Measurements from ENCODE around the gene TDRD6.
A peak's percentile ranks its signal among the peaks of the same experiment; 100 is the strongest.

The TDRD6 gene

DNA sequence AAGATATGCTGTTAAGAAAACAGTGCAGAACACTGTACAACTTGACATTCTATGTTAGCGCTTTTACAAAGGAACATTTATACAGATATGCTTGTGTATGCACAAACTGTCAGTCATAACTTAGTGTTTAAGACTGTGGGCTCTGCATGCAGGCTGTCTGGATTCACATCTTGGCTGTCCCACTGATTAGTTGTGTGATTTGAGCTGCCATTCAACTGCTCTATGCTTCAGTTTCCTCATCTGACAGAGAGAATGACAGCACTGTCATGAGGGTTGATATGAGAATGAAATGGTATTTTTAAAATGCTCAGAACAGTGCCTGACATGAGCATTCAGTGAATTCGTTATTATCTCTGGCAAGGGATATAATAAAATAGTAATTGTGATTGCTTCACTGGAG is 26.2 kb upstream of the TDRD6 start:
- H3K27ac ChIP-seq, result no peak overlapping the region
- no peak for TF ChIP-seq ZFX (IDR thresholded peaks at IDR 0.05)
- TF ChIP-seq, protein P1, sequence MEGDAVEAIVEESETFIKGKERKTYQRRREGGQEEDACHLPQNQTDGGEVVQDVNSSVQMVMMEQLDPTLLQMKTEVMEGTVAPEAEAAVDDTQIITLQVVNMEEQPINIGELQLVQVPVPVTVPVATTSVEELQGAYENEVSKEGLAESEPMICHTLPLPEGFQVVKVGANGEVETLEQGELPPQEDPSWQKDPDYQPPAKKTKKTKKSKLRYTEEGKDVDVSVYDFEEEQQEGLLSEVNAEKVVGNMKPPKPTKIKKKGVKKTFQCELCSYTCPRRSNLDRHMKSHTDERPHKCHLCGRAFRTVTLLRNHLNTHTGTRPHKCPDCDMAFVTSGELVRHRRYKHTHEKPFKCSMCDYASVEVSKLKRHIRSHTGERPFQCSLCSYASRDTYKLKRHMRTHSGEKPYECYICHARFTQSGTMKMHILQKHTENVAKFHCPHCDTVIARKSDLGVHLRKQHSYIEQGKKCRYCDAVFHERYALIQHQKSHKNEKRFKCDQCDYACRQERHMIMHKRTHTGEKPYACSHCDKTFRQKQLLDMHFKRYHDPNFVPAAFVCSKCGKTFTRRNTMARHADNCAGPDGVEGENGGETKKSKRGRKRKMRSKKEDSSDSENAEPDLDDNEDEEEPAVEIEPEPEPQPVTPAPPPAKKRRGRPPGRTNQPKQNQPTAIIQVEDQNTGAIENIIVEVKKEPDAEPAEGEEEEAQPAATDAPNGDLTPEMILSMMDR (conservative IDR thresholded peaks at IDR 0.05), result no peak

DNA sequence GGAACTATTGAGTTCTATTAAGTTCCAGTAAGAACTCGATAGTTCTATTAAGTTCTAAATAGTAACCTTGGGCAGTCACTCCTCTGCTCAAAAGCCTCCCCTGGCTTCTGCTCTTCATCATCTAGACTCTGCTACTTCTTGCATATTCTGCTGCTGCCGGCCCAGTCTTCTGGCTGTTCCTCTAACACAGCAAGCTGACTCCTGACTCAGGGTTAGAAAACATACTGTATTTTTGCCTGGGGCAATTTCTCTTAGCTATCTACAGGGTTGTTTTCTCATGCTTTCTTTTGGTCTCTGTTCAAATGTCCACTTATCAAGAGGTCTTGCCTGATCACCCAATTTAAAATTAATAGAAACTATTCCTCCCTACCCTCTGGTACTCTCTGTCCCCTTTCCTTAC is 20.3 kb upstream of the TDRD6 start:
- H3K27ac ChIP-seq, result no peak overlapping the region
- no peak for TF ChIP-seq ZFX (IDR thresholded peaks at IDR 0.05)
- TF ChIP-seq, protein P1 (conservative IDR thresholded peaks at IDR 0.05), result no peak

DNA sequence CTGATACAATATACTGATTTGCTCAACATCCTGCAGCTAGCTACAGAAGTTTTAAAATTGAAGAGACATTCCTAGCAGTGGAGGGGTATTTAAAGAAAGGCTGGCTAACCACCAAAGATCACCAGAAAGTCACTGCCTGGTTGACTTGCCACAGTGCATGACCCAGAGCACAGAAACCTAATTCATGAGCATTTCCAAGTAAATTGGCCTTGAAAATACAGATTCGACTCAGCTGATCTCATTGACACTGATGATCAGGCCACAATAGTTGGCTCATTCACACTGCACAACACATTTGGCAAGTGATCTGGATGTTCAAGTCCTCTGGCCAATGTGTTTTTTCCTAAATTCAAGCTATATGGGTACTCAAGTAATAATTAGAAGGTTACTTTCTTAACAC is 13.3 kb upstream of the TDRD6 start:
- TF ChIP-seq, protein P1 (conservative IDR thresholded peaks at IDR 0.05), result no peak
- TF ChIP-seq ZFX (IDR thresholded peaks at IDR 0.05), result no peak
- H3K27ac ChIP-seq, result no peak overlapping the region

DNA sequence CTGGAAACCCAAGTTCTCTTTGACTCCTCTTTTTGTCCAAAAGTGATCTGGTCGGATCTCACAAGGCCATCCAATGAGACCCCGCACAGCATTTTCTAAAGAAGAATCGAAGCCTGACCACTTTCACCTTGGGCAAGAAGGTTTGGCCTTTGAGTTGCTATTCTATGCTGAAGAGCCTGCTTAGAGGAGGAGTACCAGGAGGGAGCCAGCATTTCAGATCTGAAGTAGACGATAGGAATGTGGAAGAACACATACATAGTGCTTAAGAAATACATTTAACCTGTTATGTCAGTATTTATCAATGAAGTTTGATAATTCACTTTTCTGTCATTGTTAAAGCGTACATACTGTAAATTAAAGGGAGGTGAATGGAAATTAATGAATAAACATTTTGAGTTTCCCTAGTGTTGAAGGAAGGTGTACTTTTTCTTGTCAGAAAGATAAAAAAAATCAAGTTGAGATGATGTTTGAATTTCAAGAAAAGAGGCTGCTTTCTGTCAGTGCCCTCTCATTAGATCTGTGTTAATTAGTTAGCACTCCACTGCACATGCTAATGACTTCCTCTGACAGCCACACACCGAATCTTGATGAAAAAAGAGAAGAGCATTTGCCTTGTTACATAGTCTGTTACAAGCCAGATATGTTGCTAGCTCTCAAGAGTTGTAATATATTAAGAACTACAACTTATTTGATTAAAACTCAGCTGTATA is 10.9 kb upstream of the TDRD6 start:
- TF ChIP-seq ZFX (IDR thresholded peaks at IDR 0.05), result no peak
- TF ChIP-seq, protein P1 (conservative IDR thresholded peaks at IDR 0.05), result no peak
- H3K27ac ChIP-seq, result no peak overlapping the region

DNA sequence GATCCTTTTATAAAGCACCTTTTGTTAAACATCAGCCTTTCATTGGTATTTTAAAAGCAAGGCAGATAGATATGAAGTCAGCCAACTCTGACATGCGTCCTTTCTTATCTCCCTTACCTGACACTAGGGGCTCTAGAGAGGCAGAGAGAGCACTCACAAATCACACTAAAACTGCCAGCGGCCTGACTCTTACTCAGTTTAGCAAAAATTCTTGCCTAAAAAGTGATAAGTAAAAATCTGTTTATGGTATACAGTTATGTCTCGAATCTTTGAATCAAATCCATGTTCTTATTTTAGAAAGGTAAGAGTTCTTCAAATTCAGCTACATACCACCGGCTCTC is 10.4 kb upstream of the TDRD6 start:
- no peak overlapping the region for H3K27ac ChIP-seq
- TF ChIP-seq ZFX (IDR thresholded peaks at IDR 0.05), result no peak
- TF ChIP-seq, protein P1 (conservative IDR thresholded peaks at IDR 0.05), result peak; percentile 56

DNA sequence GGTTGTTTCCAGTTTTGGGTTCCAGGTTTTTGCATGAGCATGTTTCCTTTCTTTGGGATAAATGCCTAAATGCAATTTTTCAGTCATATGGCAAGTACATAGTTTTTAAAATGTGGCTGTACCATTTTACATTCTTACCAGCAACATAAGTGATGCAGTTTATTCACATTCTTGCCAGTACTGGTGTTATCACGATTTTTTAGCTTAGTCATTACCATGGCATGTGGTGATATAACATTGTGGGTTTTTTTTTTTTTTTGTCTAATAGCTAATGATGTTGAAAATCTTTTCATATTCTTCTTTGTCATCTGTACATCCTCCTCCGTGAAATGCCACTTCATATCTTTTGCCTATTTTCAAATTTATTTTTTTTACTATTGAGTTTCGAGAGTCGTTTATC is 2.9 kb upstream of the TDRD6 start:
- TF ChIP-seq, protein P1 (conservative IDR thresholded peaks at IDR 0.05), result no peak
- TF ChIP-seq ZFX (IDR thresholded peaks at IDR 0.05), result no peak
- no peak overlapping the region for H3K27ac ChIP-seq

DNA sequence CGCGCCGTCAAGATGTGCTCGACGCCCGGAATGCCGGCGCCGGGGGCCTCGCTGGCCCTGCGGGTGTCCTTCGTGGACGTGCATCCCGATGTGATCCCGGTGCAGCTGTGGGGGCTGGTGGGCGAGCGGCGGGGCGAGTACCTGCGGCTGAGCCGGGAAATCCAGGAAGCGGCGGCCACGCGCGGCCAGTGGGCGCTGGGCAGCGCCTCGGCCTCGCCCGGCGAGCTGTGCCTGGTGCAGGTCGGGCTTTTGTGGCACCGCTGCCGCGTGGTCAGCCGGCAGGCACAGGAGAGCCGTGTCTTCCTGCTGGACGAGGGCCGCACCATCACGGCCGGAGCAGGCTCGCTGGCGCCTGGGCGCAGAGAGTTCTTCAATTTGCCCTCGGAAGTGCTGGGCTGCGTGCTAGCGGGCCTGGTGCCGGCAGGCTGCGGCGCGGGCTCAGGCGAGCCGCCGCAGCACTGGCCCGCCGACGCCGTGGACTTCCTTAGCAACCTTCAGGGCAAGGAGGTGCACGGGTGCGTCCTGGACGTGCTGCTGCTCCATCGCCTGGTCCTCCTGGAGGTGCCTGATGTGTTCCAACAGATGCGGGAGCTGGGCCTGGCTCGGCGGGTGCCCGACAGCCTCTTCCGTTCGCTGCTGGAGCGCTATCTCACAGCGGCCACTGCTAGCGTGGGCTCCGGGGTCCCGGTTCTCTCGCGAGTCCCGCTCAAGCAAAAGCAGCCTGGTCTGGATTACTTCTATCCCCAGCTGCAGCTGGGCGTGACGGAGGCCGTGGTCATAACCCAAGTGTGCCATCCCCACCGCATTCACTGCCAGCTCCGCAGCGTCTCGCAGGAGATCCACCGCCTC is 656 bp downstream of the TDRD6 start:
- no peak for TF ChIP-seq ZFX (IDR thresholded peaks at IDR 0.05)
- TF ChIP-seq, protein P1 (conservative IDR thresholded peaks at IDR 0.05), result no peak
- H3K27ac ChIP-seq, result no peak overlapping the region
